Neural cell (in vitro differentiated cells): Measurements from ENCODE around the gene TMEM252. TPM values are rescaled to one million over a fixed set of nuclear protein-coding genes. Genes with fewer than 3 reads are reported as not detected.

Experiments used
- H2AFZ ChIP-seq: fragments of 200-600, 300-800 bp; sonication (generic), shearing (Covaris generic); 2 replicates; pipeline ENCODE4 v1.6.0; 2014; ENCODE audit warnings: low read depth, mild to moderate bottlenecking, antibody characterized with exemption, low read length, moderate library complexity
- H3F3A ChIP-seq: fragments of 200-600 bp; shearing (Covaris generic); 2 replicates; pipeline ENCODE4 v1.6.1; 2016; ENCODE audit warnings: mild to moderate bottlenecking, moderate library complexity, mixed read lengths, antibody characterized with exemption, low read length; ENCODE audit not compliant: insufficient read depth, poor library complexity, severe bottlenecking
- H3K27ac ChIP-seq: fragments of 200-600, 300-800 bp; sonication (generic), shearing (Covaris generic); 2 replicates; pipeline ENCODE4 v1.5.1; 2014; ENCODE audit warnings: mild to moderate bottlenecking, low read length, moderate library complexity
- H3K27me3 ChIP-seq: fragments of 300-800, 200-600 bp; sonication (generic), shearing (Covaris generic); 2 replicates; pipeline ENCODE4 v1.6.0; 2014; ENCODE audit warnings: mild to moderate bottlenecking, low read depth, low read length, moderate library complexity; ENCODE audit not compliant: insufficient read depth
- H3K36me3 ChIP-seq: fragments of 300-800, 200-600 bp; sonication (generic), shearing (Covaris generic); 2 replicates; pipeline ENCODE4 v1.5.1; 2014; ENCODE audit warnings: mild to moderate bottlenecking, antibody characterized with exemption, low read length, moderate library complexity; ENCODE audit not compliant: insufficient read depth
- H3K4me2 ChIP-seq: fragments of 300-800, 200-600 bp; sonication (generic), shearing (Covaris generic); 2 replicates; pipeline ENCODE4 v1.6.0; 2014; ENCODE audit warnings: mild to moderate bottlenecking, low read length
- H3K4me3 ChIP-seq: fragments of 300-800, 200-600 bp; sonication (generic), shearing (Covaris generic); 2 replicates; pipeline ENCODE4 v1.5.1; 2014; ENCODE audit warnings: mild to moderate bottlenecking, low read length, moderate library complexity
- H3K79me2 ChIP-seq: fragments of 200-600 bp; shearing (Covaris generic); replicated peaks from 2 replicates; pipeline ENCODE4 v1.6.0; 2014; ENCODE audit warnings: mild to moderate bottlenecking, low read length, moderate library complexity; ENCODE audit not compliant: insufficient read depth
- H3K9ac ChIP-seq: fragments of 300-800, 200-600 bp; sonication (generic), shearing (Covaris generic); 2 replicates; pipeline ENCODE4 v1.6.1; 2016; ENCODE audit warnings: mild to moderate bottlenecking, low read length, mixed read lengths
- H3K9me2 ChIP-seq: fragments of 200-600 bp; shearing (Covaris generic); 2 replicates; pipeline ENCODE4 v1.6.1; 2016; ENCODE audit warnings: mild to moderate bottlenecking, low read length, mixed read lengths; ENCODE audit not compliant: insufficient read depth
- H3K9me3 ChIP-seq: fragments of 200-600, 300-800 bp; sonication (generic), shearing (Covaris generic); 2 replicates; pipeline ENCODE4 v1.6.1; 2016; ENCODE audit warnings: mild to moderate bottlenecking, mixed run types, low read length, moderate library complexity, mixed read lengths
- H4K20me1 ChIP-seq: fragments of 200-600 bp; shearing (Covaris generic); 2 replicates; pipeline ENCODE4 v1.6.1; 2016; ENCODE audit warnings: mild to moderate bottlenecking, mixed run types; ENCODE audit not compliant: insufficient read depth
- EP300 ChIP-seq: fragments of 450-650 bp; conservative IDR thresholded peaks from 2 replicates; pipeline ENCODE4 v1.6.1; 2014; ENCODE audit warnings: antibody characterized with exemption, mild to moderate bottlenecking, moderate library complexity; ENCODE audit not compliant: poor library complexity, severe bottlenecking
- EZH2 ChIP-seq: fragments of 200-600, 300-800 bp; shearing (Covaris generic), sonication (generic); IDR thresholded peaks from 2 replicates; pipeline ENCODE4 v1.6.1; 2014; ENCODE audit warnings: antibody characterized with exemption, low read length, borderline replicate concordance, mild to moderate bottlenecking; ENCODE audit not compliant: insufficient read depth, poor library complexity, severe bottlenecking
- MXI1 ChIP-seq: fragments of 450-650 bp; conservative IDR thresholded peaks from 2 replicates; pipeline ENCODE4 v1.6.1; 2014; ENCODE audit warnings: antibody characterized with exemption, mild to moderate bottlenecking; ENCODE audit not compliant: poor library complexity, severe bottlenecking
- POLR2AphosphoS5 ChIP-seq: IDR thresholded peaks from 2 replicates; pipeline ENCODE4 v1.6.1; 2012
- RAD21 ChIP-seq: fragments of 450-650 bp; conservative IDR thresholded peaks from 2 replicates; pipeline ENCODE4 v1.6.1; 2014; ENCODE audit warnings: antibody characterized with exemption, mild to moderate bottlenecking, moderate library complexity
- SMC3 ChIP-seq: fragments of 450-650 bp; conservative IDR thresholded peaks from 2 replicates; pipeline ENCODE4 v1.6.1; 2014; ENCODE audit warnings: antibody characterized with exemption, mild to moderate bottlenecking, moderate library complexity; ENCODE audit not compliant: poor library complexity
- TAF1 ChIP-seq: IDR thresholded peaks from 2 replicates; pipeline ENCODE4 v1.6.1; 2012; ENCODE audit warnings: low read depth
- polyA plus RNA-seq: library from polyadenylated mRNA; depleted of rRNA; stranded (reverse); fragments of >200 nt; gene quantifications from 2 replicates; pipeline ENCODE4 v1.2.3, GENCODE V29; 2014
- TF ChIP-seq, protein P1 (sequence below): fragments of 450-650 bp; IDR thresholded peaks from 2 replicates; pipeline ENCODE4 v1.5.1; 2014; ENCODE audit warnings: antibody characterized with exemption, mild to moderate bottlenecking, moderate library complexity; ENCODE audit not compliant: poor library complexity, severe bottlenecking
- TF ChIP-seq, protein P2 (sequence below): IDR thresholded peaks from 2 replicates; pipeline ENCODE4 v1.6.1; 2012; ENCODE audit warnings: borderline replicate concordance

TMEM252 gene
- polyA plus RNA-seq, 1 donor from 2014 or later: not detected

DNA sequence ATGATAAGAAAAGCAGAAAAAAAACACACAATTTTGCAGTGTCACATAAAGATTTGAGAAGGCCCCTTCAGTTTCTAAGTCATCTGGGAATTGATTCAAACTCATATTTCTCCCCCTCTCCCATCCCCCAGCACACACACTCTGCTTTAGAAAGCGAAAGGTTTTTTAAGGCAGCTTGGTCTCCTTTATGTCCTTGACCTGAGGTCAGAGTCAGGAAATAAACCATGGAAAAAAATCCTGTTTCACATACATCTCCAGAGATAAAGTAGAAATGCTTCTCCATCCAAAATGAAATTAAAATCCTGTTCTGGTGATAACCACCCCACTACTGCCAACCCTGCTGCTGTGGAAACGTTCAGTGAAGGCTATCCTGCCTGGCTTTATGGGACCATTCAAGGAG is 52.6 kb downstream of the TMEM252 start:
- Histone ChIP-seq H3K9me2 (no peaks in the 10 kb centered on the region), H3K9ac (no peak overlapping the region), H4K20me1 (no peaks in the 10 kb centered on the region), H3K27me3 (no peaks in the 10 kb centered on the region), H3K36me3 (no peaks in the 10 kb centered on the region), H3K4me3 (no peak overlapping the region), H3F3A (no peaks in the 10 kb centered on the region), H3K27ac (no peak overlapping the region), H2AFZ (no peak overlapping the region), H3K4me2 (no peak overlapping the region), H3K9me3 (no peaks in the 10 kb centered on the region), H3K79me2 (no peaks in the 10 kb centered on the region)
- TF ChIP-seq RAD21: no peak
- no peak for TF ChIP-seq SMC3
- TF ChIP-seq EP300: no peak
- TF ChIP-seq, protein P1, sequence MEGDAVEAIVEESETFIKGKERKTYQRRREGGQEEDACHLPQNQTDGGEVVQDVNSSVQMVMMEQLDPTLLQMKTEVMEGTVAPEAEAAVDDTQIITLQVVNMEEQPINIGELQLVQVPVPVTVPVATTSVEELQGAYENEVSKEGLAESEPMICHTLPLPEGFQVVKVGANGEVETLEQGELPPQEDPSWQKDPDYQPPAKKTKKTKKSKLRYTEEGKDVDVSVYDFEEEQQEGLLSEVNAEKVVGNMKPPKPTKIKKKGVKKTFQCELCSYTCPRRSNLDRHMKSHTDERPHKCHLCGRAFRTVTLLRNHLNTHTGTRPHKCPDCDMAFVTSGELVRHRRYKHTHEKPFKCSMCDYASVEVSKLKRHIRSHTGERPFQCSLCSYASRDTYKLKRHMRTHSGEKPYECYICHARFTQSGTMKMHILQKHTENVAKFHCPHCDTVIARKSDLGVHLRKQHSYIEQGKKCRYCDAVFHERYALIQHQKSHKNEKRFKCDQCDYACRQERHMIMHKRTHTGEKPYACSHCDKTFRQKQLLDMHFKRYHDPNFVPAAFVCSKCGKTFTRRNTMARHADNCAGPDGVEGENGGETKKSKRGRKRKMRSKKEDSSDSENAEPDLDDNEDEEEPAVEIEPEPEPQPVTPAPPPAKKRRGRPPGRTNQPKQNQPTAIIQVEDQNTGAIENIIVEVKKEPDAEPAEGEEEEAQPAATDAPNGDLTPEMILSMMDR: no peak
- TF ChIP-seq MXI1: no peak
- no peak for TF ChIP-seq POLR2AphosphoS5
- no peak for TF ChIP-seq TAF1
- TF ChIP-seq, protein P2, sequence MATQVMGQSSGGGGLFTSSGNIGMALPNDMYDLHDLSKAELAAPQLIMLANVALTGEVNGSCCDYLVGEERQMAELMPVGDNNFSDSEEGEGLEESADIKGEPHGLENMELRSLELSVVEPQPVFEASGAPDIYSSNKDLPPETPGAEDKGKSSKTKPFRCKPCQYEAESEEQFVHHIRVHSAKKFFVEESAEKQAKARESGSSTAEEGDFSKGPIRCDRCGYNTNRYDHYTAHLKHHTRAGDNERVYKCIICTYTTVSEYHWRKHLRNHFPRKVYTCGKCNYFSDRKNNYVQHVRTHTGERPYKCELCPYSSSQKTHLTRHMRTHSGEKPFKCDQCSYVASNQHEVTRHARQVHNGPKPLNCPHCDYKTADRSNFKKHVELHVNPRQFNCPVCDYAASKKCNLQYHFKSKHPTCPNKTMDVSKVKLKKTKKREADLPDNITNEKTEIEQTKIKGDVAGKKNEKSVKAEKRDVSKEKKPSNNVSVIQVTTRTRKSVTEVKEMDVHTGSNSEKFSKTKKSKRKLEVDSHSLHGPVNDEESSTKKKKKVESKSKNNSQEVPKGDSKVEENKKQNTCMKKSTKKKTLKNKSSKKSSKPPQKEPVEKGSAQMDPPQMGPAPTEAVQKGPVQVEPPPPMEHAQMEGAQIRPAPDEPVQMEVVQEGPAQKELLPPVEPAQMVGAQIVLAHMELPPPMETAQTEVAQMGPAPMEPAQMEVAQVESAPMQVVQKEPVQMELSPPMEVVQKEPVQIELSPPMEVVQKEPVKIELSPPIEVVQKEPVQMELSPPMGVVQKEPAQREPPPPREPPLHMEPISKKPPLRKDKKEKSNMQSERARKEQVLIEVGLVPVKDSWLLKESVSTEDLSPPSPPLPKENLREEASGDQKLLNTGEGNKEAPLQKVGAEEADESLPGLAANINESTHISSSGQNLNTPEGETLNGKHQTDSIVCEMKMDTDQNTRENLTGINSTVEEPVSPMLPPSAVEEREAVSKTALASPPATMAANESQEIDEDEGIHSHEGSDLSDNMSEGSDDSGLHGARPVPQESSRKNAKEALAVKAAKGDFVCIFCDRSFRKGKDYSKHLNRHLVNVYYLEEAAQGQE: no peak
- no peak for TF ChIP-seq EZH2

Other genes starting within 250 kb of the TMEM252 start
- not detected in 2 replicates for gene FOXD4L3, start 238.0 kb downstream of the TMEM252 start, polyA plus RNA-seq
- not detected in 2 replicates for gene PGM5, start 184.3 kb downstream of the TMEM252 start, polyA plus RNA-seq
- 0.72 and 1.5 TPM in 2 replicates for gene PIP5K1B, start 164.4 kb upstream of the TMEM252 start, polyA plus RNA-seq